ENCODE results near the gene ZFAND3.

- TF ChIP-seq, protein P1, sequence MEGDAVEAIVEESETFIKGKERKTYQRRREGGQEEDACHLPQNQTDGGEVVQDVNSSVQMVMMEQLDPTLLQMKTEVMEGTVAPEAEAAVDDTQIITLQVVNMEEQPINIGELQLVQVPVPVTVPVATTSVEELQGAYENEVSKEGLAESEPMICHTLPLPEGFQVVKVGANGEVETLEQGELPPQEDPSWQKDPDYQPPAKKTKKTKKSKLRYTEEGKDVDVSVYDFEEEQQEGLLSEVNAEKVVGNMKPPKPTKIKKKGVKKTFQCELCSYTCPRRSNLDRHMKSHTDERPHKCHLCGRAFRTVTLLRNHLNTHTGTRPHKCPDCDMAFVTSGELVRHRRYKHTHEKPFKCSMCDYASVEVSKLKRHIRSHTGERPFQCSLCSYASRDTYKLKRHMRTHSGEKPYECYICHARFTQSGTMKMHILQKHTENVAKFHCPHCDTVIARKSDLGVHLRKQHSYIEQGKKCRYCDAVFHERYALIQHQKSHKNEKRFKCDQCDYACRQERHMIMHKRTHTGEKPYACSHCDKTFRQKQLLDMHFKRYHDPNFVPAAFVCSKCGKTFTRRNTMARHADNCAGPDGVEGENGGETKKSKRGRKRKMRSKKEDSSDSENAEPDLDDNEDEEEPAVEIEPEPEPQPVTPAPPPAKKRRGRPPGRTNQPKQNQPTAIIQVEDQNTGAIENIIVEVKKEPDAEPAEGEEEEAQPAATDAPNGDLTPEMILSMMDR (IDR thresholded peaks at IDR 0.05): no peak
- no peak for TF ChIP-seq EP300 (IDR thresholded peaks at IDR 0.05)
- no peak for TF ChIP-seq POLR2A (IDR thresholded peaks at IDR 0.05)
- TF ChIP-seq POLR2AphosphoS5 (IDR thresholded peaks at IDR 0.05): no peak
These were observed 295.6 kb downstream of the ZFAND3 start for GRCh38 chr6:38114976-38115625.

Data from upper lobe of left lung (tissue), 4 donors.